Liver (tissue), 9 donors: Measurements from ENCODE around the gene KRT77. TPM values are rescaled to one million over a fixed set of nuclear protein-coding genes. Genes with fewer than 3 reads are reported as not detected.

Source experiments
- DNase-seq: peaks from one replicate; pipeline ENCODE4 v3.0.0-alpha.2; 2017; ENCODE audit warnings: low spot score
- H3K27ac ChIP-seq, 2 donors: one replicate each; pipeline ENCODE4 v1.7.0; 2013; ENCODE audit warnings: inconsistent platforms in 2 of 2, low read length in 2 of 2, control low read depth in 1 of 2, low read depth in 1 of 2, mild to moderate bottlenecking in 1 of 2
- H3K27me3 ChIP-seq, 4 donors: one replicate each; pipeline versions ENCODE4 v1.6.1 to v1.7.0; 2013; ENCODE audit warnings: low read length in 3 of 4, inconsistent platforms in 1 of 4, mild to moderate bottlenecking in 1 of 4, moderate library complexity in 1 of 4; ENCODE audit not compliant: control insufficient read depth in 4 of 4, insufficient read depth in 4 of 4
- H3K36me3 ChIP-seq, 4 donors: one replicate each; pipeline versions ENCODE4 v1.6.1 to v1.7.0; 2013; ENCODE audit warnings: low read length in 3 of 4, mild to moderate bottlenecking in 3 of 4, low read depth in 1 of 4, moderate library complexity in 1 of 4; ENCODE audit not compliant: control insufficient read depth in 4 of 4, insufficient read depth in 3 of 4
- H3K4me1 ChIP-seq, 4 donors: one replicate each; pipeline versions ENCODE4 v1.6.1 to v1.7.0; 2013; ENCODE audit warnings: low read length in 3 of 4, mild to moderate bottlenecking in 3 of 4, moderate library complexity in 1 of 4; ENCODE audit not compliant: control insufficient read depth in 4 of 4, insufficient read depth in 4 of 4
- H3K4me3 ChIP-seq, 3 donors: one replicate each; pipeline versions ENCODE4 v1.6.1 to v1.7.0; 2013; ENCODE audit warnings: low read length in 3 of 3, control low read depth in 1 of 3, low read depth in 1 of 3, mild to moderate bottlenecking in 1 of 3
- H3K9ac ChIP-seq, 2 donors: one replicate each; pipeline ENCODE4 v1.7.0; 2013; ENCODE audit warnings: low read length in 2 of 2, mild to moderate bottlenecking in 2 of 2, moderate library complexity in 2 of 2, control low read depth in 1 of 2, low read depth in 1 of 2
- H3K9me3 ChIP-seq, 4 donors: one replicate each; pipeline versions ENCODE4 v1.6.1 to v1.7.0; 2013; ENCODE audit warnings: low read length in 3 of 4; ENCODE audit not compliant: control insufficient read depth in 4 of 4
- EGR1 ChIP-seq, 2 donors: IDR thresholded peaks; 2 replicates each; pipeline ENCODE4 v1.6.1; 2016 to 2018; ENCODE audit warnings: antibody characterized with exemption in 2 of 2, low read depth in 2 of 2
- FOXA1 ChIP-seq: IDR thresholded peaks from 2 replicates; pipeline ENCODE4 v1.6.1; 2016; ENCODE audit warnings: antibody characterized with exemption
- FOXA2 ChIP-seq: IDR thresholded peaks from 2 replicates; pipeline ENCODE4 v1.6.1; 2016; ENCODE audit warnings: antibody characterized with exemption
- GABPA ChIP-seq, 2 donors: IDR thresholded peaks in 1 of 2; conservative IDR thresholded peaks in 1 of 2; 2 replicates each; pipeline ENCODE4 v1.6.1; 2016; ENCODE audit warnings: antibody characterized with exemption in 2 of 2, mild to moderate bottlenecking in 1 of 2, moderate library complexity in 1 of 2
- HNF4A ChIP-seq, 2 donors: conservative IDR thresholded peaks; 2 replicates each; pipeline ENCODE4 v1.6.1; 2016; ENCODE audit warnings: antibody characterized with exemption in 2 of 2, mild to moderate bottlenecking in 2 of 2
- HNF4G ChIP-seq: IDR thresholded peaks from 2 replicates; pipeline ENCODE4 v1.6.1; 2016; ENCODE audit warnings: antibody characterized with exemption
- JUND ChIP-seq, 2 donors: IDR thresholded peaks; 2 replicates each; pipeline ENCODE4 v1.6.1; 2016; ENCODE audit warnings: antibody characterized with exemption in 2 of 2
- NR2F2 ChIP-seq: IDR thresholded peaks from 2 replicates; pipeline ENCODE4 v1.6.1; 2016; ENCODE audit warnings: antibody characterized with exemption
- RAD21 ChIP-seq, 2 donors: IDR thresholded peaks; 2 replicates each; pipeline ENCODE4 v1.6.1; 2016; ENCODE audit warnings: antibody characterized with exemption in 2 of 2, mild to moderate bottlenecking in 2 of 2
- RXRA ChIP-seq, 2 donors: IDR thresholded peaks; 2 replicates each; pipeline ENCODE4 v1.6.1; 2017 to 2018; ENCODE audit warnings: antibody characterized with exemption in 2 of 2, mild to moderate bottlenecking in 1 of 2
- SP1 ChIP-seq: IDR thresholded peaks from 2 replicates; pipeline ENCODE4 v1.6.1; 2018; ENCODE audit warnings: antibody characterized with exemption, mild to moderate bottlenecking
- TAF1 ChIP-seq: conservative IDR thresholded peaks from 2 replicates; pipeline ENCODE4 v1.6.1; 2016; ENCODE audit warnings: antibody characterized with exemption, mild to moderate bottlenecking
- YY1 ChIP-seq: IDR thresholded peaks from 2 replicates; pipeline ENCODE4 v1.6.1; 2016; ENCODE audit warnings: antibody characterized with exemption, mild to moderate bottlenecking
- WGBS: extraction: QIAGEN DNeasy Blood & Tissue Kit; methylation state at CpG from one replicate; pipeline ENCODE4 v1.1.7; 2013; 5-methylcytosine and 5-hydroxymethylcytosine counted together
- polyA plus RNA-seq, 2 donors: library from polyadenylated mRNA; stranded (reverse) in 1 of 2; unstranded in 1 of 2; fragments of 200-250 nt in 1 of 2; fragments of >200 nt in 1 of 2; fragmentation: Nextera tagmentation in 1 of 2; extraction: Ambion mirVana in 1 of 2; gene quantifications; one replicate each; pipeline versions ENCODE4 v1.2.1 to v1.2.3, GENCODE V29; 2013 to 2015
- total RNA-seq, 2 donors: library from RNA; depleted of rRNA; stranded (reverse); fragments of >200 nt; gene quantifications; one replicate each; pipeline ENCODE4 v1.2.3, GENCODE V29; 2014
- TF ChIP-seq, protein P1 (sequence below): IDR thresholded peaks from 2 replicates; pipeline ENCODE4 v1.6.1; 2016; ENCODE audit warnings: antibody characterized with exemption
- TF ChIP-seq, protein P2 (sequence below): IDR thresholded peaks from 2 replicates; pipeline ENCODE4 v1.6.1; 2016; ENCODE audit warnings: antibody characterized with exemption, mild to moderate bottlenecking
- TF ChIP-seq, protein P3 (sequence below): fragments of 150-350 bp; IDR thresholded peaks from 2 replicates; pipeline ENCODE4 v1.5.1; 2017; ENCODE audit warnings: improper control_type of control experiment, low read depth, low read length; ENCODE audit not compliant: missing input control
- TF ChIP-seq, protein P4 (sequence below): IDR thresholded peaks from 2 replicates; pipeline ENCODE4 v1.6.1; 2016; ENCODE audit warnings: antibody characterized with exemption
- TF ChIP-seq, protein P5 (sequence below): IDR thresholded peaks from 2 replicates; pipeline ENCODE4 v1.6.1; 2016; ENCODE audit warnings: antibody characterized with exemption
- donor health status: healthy.
- donor health status: healthy.
- donor health status: healthy.
- donor health status: healthy.
- donor health status: healthy.

Gene KRT77
- total and polyA plus RNA-seq, 4 donors = not detected

DNA sequence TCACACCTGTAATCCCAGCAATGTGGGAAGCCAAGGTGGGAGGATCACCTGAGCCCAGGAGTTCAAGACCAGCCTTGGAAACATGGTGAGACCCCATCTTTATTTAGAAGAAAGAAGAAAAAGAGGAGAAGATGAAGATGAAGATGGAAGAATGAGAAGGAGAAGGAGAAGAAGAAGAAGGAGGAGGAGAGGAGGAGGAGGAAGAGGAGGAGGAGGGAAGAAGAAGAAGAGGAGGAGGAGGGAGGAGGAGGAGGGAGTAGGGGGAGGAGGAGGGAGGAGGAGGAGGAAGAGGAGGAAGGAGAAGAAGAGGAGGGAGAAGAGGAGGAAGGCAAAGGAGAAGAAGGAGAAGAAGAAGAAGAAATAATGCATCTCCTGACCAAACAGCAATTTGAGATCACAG, 14.1 kb downstream of the KRT77 start:
- H3K27me3 ChIP-seq = peaks cover 0 to 10% (median 6%) of the 10 kb centered on the region in 4 donors
- H3K27ac ChIP-seq = no peak overlapping the region
- no peaks in the 10 kb centered on the region for H3K36me3 ChIP-seq
- no peak for DNase-seq
- H3K4me3 ChIP-seq = no peak overlapping the region
- no peak for TF ChIP-seq HNF4A (conservative IDR thresholded peaks at IDR 0.05)
- TF ChIP-seq SP1 = no peak
- TF ChIP-seq, protein P1, sequence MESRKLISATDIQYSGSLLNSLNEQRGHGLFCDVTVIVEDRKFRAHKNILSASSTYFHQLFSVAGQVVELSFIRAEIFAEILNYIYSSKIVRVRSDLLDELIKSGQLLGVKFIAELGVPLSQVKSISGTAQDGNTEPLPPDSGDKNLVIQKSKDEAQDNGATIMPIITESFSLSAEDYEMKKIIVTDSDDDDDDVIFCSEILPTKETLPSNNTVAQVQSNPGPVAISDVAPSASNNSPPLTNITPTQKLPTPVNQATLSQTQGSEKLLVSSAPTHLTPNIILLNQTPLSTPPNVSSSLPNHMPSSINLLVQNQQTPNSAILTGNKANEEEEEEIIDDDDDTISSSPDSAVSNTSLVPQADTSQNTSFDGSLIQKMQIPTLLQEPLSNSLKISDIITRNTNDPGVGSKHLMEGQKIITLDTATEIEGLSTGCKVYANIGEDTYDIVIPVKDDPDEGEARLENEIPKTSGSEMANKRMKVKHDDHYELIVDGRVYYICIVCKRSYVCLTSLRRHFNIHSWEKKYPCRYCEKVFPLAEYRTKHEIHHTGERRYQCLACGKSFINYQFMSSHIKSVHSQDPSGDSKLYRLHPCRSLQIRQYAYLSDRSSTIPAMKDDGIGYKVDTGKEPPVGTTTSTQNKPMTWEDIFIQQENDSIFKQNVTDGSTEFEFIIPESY = no peak
- H3K9ac ChIP-seq = no peak overlapping the region
- peaks cover 0 to 5% (median 4%) of the 10 kb centered on the region in 4 donors for H3K4me1 ChIP-seq
- H3K9me3 ChIP-seq = no peaks in the 10 kb centered on the region

DNA sequence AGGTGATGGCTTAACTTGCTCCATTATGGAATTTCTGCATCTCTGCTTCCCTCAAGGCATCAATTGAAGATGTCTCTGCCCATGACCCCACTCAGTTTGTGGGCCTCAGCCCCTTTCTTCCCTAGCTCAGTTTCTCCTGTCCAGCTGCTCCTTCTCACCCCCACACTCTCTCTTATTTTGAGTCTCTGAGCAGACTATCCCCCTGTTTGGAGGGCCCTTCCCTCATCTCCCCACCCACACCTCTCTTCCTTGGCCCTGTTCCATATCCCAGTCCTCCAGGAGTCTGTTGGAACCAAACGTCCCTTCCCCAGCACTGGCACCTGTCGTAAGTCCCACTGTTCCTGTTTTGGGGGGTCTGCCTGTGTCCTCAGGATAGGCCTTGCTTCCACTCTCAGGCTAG, 14.8 kb downstream of the KRT77 start:
- no peak for TF ChIP-seq YY1
- no peak for TF ChIP-seq RAD21 (IDR thresholded peaks at IDR 0.05)
- TF ChIP-seq, protein P1 = no peak
- TF ChIP-seq NR2F2 = no peak
- TF ChIP-seq EGR1 (IDR thresholded peaks at IDR 0.05; ENCODE audit: low read depth in 2 of 2) = no peak
- TF ChIP-seq HNF4A (conservative IDR thresholded peaks at IDR 0.05) = no peak
- TF ChIP-seq, protein P2, sequence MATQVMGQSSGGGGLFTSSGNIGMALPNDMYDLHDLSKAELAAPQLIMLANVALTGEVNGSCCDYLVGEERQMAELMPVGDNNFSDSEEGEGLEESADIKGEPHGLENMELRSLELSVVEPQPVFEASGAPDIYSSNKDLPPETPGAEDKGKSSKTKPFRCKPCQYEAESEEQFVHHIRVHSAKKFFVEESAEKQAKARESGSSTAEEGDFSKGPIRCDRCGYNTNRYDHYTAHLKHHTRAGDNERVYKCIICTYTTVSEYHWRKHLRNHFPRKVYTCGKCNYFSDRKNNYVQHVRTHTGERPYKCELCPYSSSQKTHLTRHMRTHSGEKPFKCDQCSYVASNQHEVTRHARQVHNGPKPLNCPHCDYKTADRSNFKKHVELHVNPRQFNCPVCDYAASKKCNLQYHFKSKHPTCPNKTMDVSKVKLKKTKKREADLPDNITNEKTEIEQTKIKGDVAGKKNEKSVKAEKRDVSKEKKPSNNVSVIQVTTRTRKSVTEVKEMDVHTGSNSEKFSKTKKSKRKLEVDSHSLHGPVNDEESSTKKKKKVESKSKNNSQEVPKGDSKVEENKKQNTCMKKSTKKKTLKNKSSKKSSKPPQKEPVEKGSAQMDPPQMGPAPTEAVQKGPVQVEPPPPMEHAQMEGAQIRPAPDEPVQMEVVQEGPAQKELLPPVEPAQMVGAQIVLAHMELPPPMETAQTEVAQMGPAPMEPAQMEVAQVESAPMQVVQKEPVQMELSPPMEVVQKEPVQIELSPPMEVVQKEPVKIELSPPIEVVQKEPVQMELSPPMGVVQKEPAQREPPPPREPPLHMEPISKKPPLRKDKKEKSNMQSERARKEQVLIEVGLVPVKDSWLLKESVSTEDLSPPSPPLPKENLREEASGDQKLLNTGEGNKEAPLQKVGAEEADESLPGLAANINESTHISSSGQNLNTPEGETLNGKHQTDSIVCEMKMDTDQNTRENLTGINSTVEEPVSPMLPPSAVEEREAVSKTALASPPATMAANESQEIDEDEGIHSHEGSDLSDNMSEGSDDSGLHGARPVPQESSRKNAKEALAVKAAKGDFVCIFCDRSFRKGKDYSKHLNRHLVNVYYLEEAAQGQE = no peak
- TF ChIP-seq, protein P3, sequence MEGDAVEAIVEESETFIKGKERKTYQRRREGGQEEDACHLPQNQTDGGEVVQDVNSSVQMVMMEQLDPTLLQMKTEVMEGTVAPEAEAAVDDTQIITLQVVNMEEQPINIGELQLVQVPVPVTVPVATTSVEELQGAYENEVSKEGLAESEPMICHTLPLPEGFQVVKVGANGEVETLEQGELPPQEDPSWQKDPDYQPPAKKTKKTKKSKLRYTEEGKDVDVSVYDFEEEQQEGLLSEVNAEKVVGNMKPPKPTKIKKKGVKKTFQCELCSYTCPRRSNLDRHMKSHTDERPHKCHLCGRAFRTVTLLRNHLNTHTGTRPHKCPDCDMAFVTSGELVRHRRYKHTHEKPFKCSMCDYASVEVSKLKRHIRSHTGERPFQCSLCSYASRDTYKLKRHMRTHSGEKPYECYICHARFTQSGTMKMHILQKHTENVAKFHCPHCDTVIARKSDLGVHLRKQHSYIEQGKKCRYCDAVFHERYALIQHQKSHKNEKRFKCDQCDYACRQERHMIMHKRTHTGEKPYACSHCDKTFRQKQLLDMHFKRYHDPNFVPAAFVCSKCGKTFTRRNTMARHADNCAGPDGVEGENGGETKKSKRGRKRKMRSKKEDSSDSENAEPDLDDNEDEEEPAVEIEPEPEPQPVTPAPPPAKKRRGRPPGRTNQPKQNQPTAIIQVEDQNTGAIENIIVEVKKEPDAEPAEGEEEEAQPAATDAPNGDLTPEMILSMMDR = no peak
- no peak for TF ChIP-seq HNF4G
- TF ChIP-seq, protein P4, sequence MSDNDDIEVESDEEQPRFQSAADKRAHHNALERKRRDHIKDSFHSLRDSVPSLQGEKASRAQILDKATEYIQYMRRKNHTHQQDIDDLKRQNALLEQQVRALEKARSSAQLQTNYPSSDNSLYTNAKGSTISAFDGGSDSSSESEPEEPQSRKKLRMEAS = no peak
- TF ChIP-seq RXRA (IDR thresholded peaks at IDR 0.05) = no peak
- no peak for TF ChIP-seq FOXA2
- TF ChIP-seq SP1 = no peak
- no peak for TF ChIP-seq TAF1
- no peak for TF ChIP-seq JUND (IDR thresholded peaks at IDR 0.05)
- no peak for TF ChIP-seq FOXA1
- TF ChIP-seq GABPA (IDR thresholded peaks at IDR 0.05 in 1 of 2, conservative IDR thresholded peaks at IDR 0.05 in 1 of 2) = no peak
- TF ChIP-seq, protein P5, sequence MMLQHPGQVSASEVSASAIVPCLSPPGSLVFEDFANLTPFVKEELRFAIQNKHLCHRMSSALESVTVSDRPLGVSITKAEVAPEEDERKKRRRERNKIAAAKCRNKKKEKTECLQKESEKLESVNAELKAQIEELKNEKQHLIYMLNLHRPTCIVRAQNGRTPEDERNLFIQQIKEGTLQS = no peak
- Histone ChIP-seq H3K4me3 (no peak overlapping the region), H3K36me3 (no peaks in the 10 kb centered on the region), H3K27ac (no peak overlapping the region), H3K27me3 (peaks cover 0 to 10% (median 6%) of the 10 kb centered on the region in 4 donors), H3K9me3 (no peaks in the 10 kb centered on the region), H3K9ac (no peak overlapping the region), H3K4me1 (peaks cover 0 to 5% (median 4%) of the 10 kb centered on the region in 4 donors)
- WGBS = 72% methylated on average over 2 of the region's 2 CpGs
- DNase-seq = no peak
